ENCODE measurements around the gene PPP4C. TPM values are rescaled to one million over a fixed set of nuclear protein-coding genes. Genes with fewer than 3 reads are reported as not detected.

The PPP4C gene
- total RNA-seq, 2 donors from 2014 or later: 111 to 156 TPM

GRCh38 chr16:30079480-30079879 lies 3.7 kb downstream of the PPP4C start:
- no peak overlapping the region for H3K9ac ChIP-seq (ENCODE audit: low read depth in 2 of 2, low read length in 2 of 2)
- H3K36me3 ChIP-seq: peaks cover 9% of the 10 kb centered on the region
- H3K4me1 ChIP-seq: peaks cover 21% of the 10 kb centered on the region
- no peak for DNase-seq
- no peak overlapping the region for H3K4me3 ChIP-seq
- intact Hi-C loops (cut with DNase I): no loop called here
- H3K27me3 ChIP-seq: no peaks in the 10 kb centered on the region
- H3K9me3 ChIP-seq: no peaks in the 10 kb centered on the region
- H3K27ac ChIP-seq: no peak overlapping the region
- no peak for TF ChIP-seq CTCF (IDR thresholded peaks at IDR 0.05)

- Histone ChIP-seq H3K4me3 (no peak overlapping the region), H3K9ac (ENCODE audit: low read depth in 2 of 2, low read length in 2 of 2) (no peak overlapping the region), H3K27me3 (no peaks in the 10 kb centered on the region), H3K27ac (no peak overlapping the region), H3K4me1 (peaks cover 5% of the 10 kb centered on the region), H3K9me3 (no peaks in the 10 kb centered on the region), H3K36me3 (peaks cover 20% of the 10 kb centered on the region)
- TF ChIP-seq CTCF (IDR thresholded peaks at IDR 0.05): no peak
- intact Hi-C loops (cut with DNase I): no loop called here
- DNase-seq: no peak
Measured at GRCh38 chr16:30082545-30083090, 6.8 kb downstream of the PPP4C start.

GRCh38 chr16:30083216-30084055 lies 7.6 kb downstream of the PPP4C start:
- H3K4me3 ChIP-seq: no peak overlapping the region
- H3K36me3 ChIP-seq: peaks cover 15% of the 10 kb centered on the region
- intact Hi-C loops (cut with DNase I): no loop called here
- H3K9me3 ChIP-seq: no peaks in the 10 kb centered on the region
- no peak for DNase-seq
- H3K9ac ChIP-seq (ENCODE audit: low read depth in 2 of 2, low read length in 2 of 2): no peak overlapping the region
- H3K27ac ChIP-seq: no peak overlapping the region
- H3K4me1 ChIP-seq: no peaks in the 10 kb centered on the region
- TF ChIP-seq CTCF (IDR thresholded peaks at IDR 0.05): no peak
- H3K27me3 ChIP-seq: no peaks in the 10 kb centered on the region

GRCh38 chr16:30084096-30084815 lies 8.5 kb downstream of the PPP4C start:
- H3K36me3 ChIP-seq: peaks cover 14% of the 10 kb centered on the region
- no peak for TF ChIP-seq CTCF (IDR thresholded peaks at IDR 0.05)

GRCh38 chr16:30084816-30085159 lies 9.0 kb downstream of the PPP4C start:
- TF ChIP-seq CTCF (IDR thresholded peaks at IDR 0.05): no peak
- intact Hi-C loops (cut with DNase I): no loop called here
- no peaks in the 10 kb centered on the region for H3K4me1 ChIP-seq
- H3K4me3 ChIP-seq: no peak overlapping the region
- DNase-seq: no peak
- no peak overlapping the region for H3K9ac ChIP-seq (ENCODE audit: low read depth in 2 of 2, low read length in 2 of 2)
- no peaks in the 10 kb centered on the region for H3K9me3 ChIP-seq
- H3K36me3 ChIP-seq: peaks cover 14% of the 10 kb centered on the region
- H3K27ac ChIP-seq: no peak overlapping the region
- no peaks in the 10 kb centered on the region for H3K27me3 ChIP-seq

More at GRCh38 chr16:30084096-30084815, 8.5 kb downstream of the PPP4C start:
- no peaks in the 10 kb centered on the region for H3K4me1 ChIP-seq
- intact Hi-C loops (cut with DNase I): no loop called here
- H3K9ac ChIP-seq (ENCODE audit: low read depth in 2 of 2, low read length in 2 of 2): no peak overlapping the region
- H3K9me3 ChIP-seq: no peaks in the 10 kb centered on the region
- H3K27me3 ChIP-seq: no peaks in the 10 kb centered on the region
- no peak overlapping the region for H3K27ac ChIP-seq
- DNase-seq: no peak
- no peak overlapping the region for H3K4me3 ChIP-seq

Data from colonic mucosa (tissue), 4 donors.